ENCODE measurements around the gene GPC5. TPM values are rescaled to one million over a fixed set of nuclear protein-coding genes. Genes with fewer than 3 reads are reported as not detected.

Gene GPC5
- total RNA-seq, 1 experiment from 2014 or later: 0.11 TPM

GRCh38 chr13:92320323-92320722, 921.9 kb downstream of the GPC5 start:
- no peak for DNase-seq (ENCODE audit: low read depth)

GRCh38 chr13:92321174-92321573, 922.8 kb downstream of the GPC5 start:
- no peak for DNase-seq (ENCODE audit: low read depth)

GRCh38 chr13:92345627-92346026, 947.2 kb downstream of the GPC5 start:
- no peak for DNase-seq (ENCODE audit: low read depth)

- no peak for DNase-seq (ENCODE audit: low read depth)
These were observed 947.6 kb downstream of the GPC5 start for GRCh38 chr13:92346046-92346445.

- DNase-seq (ENCODE audit: low read depth): no peak
These were observed 956.2 kb downstream of the GPC5 start for GRCh38 chr13:92354583-92354982.

- no peak for DNase-seq (ENCODE audit: low read depth)
These were observed 956.8 kb downstream of the GPC5 start for GRCh38 chr13:92355213-92355612.

GRCh38 chr13:92362717-92363116, 964.3 kb downstream of the GPC5 start:
- no peak for DNase-seq (ENCODE audit: low read depth)

- no peak for DNase-seq (ENCODE audit: low read depth)
These were observed 967.5 kb downstream of the GPC5 start for GRCh38 chr13:92365904-92366303.

GRCh38 chr13:92377396-92377795, 979.0 kb downstream of the GPC5 start:
- DNase-seq (ENCODE audit: low read depth): no peak

GRCh38 chr13:92379371-92379770, 981.0 kb downstream of the GPC5 start:
- DNase-seq (ENCODE audit: low read depth): no peak

- DNase-seq (ENCODE audit: low read depth): no peak
These were observed 986.0 kb downstream of the GPC5 start for GRCh38 chr13:92384410-92384809.

- no peak for DNase-seq (ENCODE audit: low read depth)
These were observed 988.8 kb downstream of the GPC5 start for GRCh38 chr13:92387245-92387644.

- no peak for DNase-seq (ENCODE audit: low read depth)
These were observed 991.8 kb downstream of the GPC5 start for GRCh38 chr13:92390217-92390616.

GRCh38 chr13:92403606-92404005, 1005.2 kb downstream of the GPC5 start:
- no peak for DNase-seq (ENCODE audit: low read depth)

- DNase-seq (ENCODE audit: low read depth): no peak
These were observed 1009.4 kb downstream of the GPC5 start for GRCh38 chr13:92407858-92408257.

GRCh38 chr13:92412481-92412880, 1014.1 kb downstream of the GPC5 start:
- no peak for DNase-seq (ENCODE audit: low read depth)

GRCh38 chr13:92412996-92413395, 1014.6 kb downstream of the GPC5 start:
- DNase-seq (ENCODE audit: low read depth): no peak

GRCh38 chr13:92413452-92413851, 1015.0 kb downstream of the GPC5 start:
- DNase-seq (ENCODE audit: low read depth): no peak

- no peak for DNase-seq (ENCODE audit: low read depth)
These were observed 1016.4 kb downstream of the GPC5 start for GRCh38 chr13:92414851-92415250.

- DNase-seq (ENCODE audit: low read depth): no peak
These were observed 1017.4 kb downstream of the GPC5 start for GRCh38 chr13:92415781-92416180.

GRCh38 chr13:92418818-92419412, 1020.5 kb downstream of the GPC5 start:
- DNase-seq (ENCODE audit: low read depth): no peak

- DNase-seq (ENCODE audit: low read depth): no peak
These were observed 1030.8 kb downstream of the GPC5 start for GRCh38 chr13:92429231-92429630.

- DNase-seq (ENCODE audit: low read depth): no peak
These were observed 1035.0 kb downstream of the GPC5 start for GRCh38 chr13:92433386-92433785.

GRCh38 chr13:92433963-92434362, 1035.5 kb downstream of the GPC5 start:
- no peak for DNase-seq (ENCODE audit: low read depth)
